ENCODE data around the gene ALCAM. TPM values are rescaled to one million over a fixed set of nuclear protein-coding genes. Genes with fewer than 3 reads are reported as not detected.

The ALCAM gene
- total RNA-seq, 1 experiment from 2014 or later, result 0.41 TPM

DNA sequence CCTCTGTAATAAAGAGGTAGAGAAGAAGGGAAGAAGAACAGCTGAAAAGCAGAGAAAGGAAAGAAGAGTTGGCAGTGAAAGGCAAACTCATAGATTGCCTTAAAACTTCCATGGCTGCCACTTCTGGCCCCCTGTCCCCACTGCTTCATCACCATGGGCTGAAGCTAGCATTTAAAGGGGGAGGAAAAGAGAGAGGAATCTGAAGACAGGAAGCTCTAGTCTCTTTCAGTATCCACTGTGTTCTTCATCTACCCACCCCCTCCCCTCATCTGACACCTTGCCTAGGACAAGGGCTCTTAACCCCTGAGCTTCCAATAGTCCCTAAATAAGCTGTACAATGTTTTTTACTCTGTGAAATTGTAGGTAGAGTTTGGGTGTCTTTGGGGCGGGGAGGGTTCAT is 60.6 kb downstream of the ALCAM start:
- Histone ChIP-seq H3K36me3 (ENCODE audit: control insufficient read depth, insufficient read depth, low read length) (no peaks in the 10 kb centered on the region), H3K4me1 (no peaks in the 10 kb centered on the region), H3K4me3 (ENCODE audit: low read depth, low read length) (no peak overlapping the region), H3K9me3 (no peaks in the 10 kb centered on the region), H3K27me3 (replicated peaks; ENCODE audit: control insufficient read depth, insufficient read depth, low read length) (no peaks in the 10 kb centered on the region)
- Mint-ChIP-seq H3K4me3 (ENCODE audit: unreplicated experiment) (no peak overlapping the region), H3K27ac (ENCODE audit: unreplicated experiment) (no peak overlapping the region), H3K27me3 (ENCODE audit: insufficient read depth, unreplicated experiment) (no peaks in the 10 kb centered on the region), H3K4me1 (ENCODE audit: low read depth, unreplicated experiment) (no peaks in the 10 kb centered on the region), H3K36me3 (ENCODE audit: insufficient read depth, unreplicated experiment) (no peaks in the 10 kb centered on the region), H3K9me3 (ENCODE audit: unreplicated experiment) (no peaks in the 10 kb centered on the region)
- DNase-seq, result no peak
- TF ChIP-seq, protein P1, sequence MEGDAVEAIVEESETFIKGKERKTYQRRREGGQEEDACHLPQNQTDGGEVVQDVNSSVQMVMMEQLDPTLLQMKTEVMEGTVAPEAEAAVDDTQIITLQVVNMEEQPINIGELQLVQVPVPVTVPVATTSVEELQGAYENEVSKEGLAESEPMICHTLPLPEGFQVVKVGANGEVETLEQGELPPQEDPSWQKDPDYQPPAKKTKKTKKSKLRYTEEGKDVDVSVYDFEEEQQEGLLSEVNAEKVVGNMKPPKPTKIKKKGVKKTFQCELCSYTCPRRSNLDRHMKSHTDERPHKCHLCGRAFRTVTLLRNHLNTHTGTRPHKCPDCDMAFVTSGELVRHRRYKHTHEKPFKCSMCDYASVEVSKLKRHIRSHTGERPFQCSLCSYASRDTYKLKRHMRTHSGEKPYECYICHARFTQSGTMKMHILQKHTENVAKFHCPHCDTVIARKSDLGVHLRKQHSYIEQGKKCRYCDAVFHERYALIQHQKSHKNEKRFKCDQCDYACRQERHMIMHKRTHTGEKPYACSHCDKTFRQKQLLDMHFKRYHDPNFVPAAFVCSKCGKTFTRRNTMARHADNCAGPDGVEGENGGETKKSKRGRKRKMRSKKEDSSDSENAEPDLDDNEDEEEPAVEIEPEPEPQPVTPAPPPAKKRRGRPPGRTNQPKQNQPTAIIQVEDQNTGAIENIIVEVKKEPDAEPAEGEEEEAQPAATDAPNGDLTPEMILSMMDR (IDR thresholded peaks at IDR 0.05; ENCODE audit: insufficient read depth in 1 of 2, low read depth in 1 of 2, low read length in 1 of 2, severe bottlenecking in 1 of 2, unreplicated experiment in 1 of 2), result no peak
- intact Hi-C loops (cut with micrococcal nuclease; ENCODE audit: unreplicated experiment), result no loop called here
- CTCF ChIA-PET, result no interaction called here
- POLR2A ChIA-PET, result interaction anchor here (0.6 kb wide), 1 partner anchor 58 kb away, joined by 3 read pairs; no protein-coding TSS in a partner anchor
- BruUV-seq (replicated peaks), result no TSS peak

DNA sequence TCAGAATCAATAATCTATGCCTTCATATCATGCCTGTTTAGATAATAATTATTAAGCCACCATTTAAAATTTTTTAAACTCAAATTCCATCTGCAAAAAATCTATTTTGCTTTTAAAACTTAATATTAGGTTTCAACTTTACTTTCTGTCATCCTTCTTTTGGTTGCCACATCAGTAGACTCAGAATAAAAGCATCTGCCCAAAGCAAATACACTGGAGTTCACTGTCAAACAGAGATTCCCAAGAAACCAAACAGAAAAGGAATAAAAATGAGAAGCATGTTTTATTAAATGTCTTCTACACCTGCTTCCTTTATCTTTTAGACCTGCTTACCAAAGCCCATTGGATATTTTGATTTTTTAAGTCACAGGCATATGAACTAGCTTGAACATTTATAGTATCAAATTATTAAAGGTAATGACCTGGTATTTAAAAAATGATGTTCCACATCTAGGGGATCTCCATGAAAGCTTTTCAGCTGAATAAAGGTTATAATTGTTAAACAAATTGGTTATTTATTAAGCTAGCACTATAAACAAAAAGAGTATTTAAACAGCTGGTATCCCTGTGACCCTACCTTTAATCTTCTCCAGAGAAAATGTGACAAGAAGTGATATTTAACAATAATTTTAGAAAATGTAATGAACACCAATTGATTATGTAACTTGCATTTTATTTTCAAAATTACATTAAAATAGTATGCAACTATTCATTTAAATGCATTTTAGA is 62.5 kb downstream of the ALCAM start:
- no peak for DNase-seq
- ChIA-PET POLR2A (no interaction called here), CTCF (no interaction called here)
- H3K27ac Mint-ChIP-seq (ENCODE audit: unreplicated experiment), result no peak overlapping the region
- Histone ChIP-seq H3K4me3 (ENCODE audit: low read depth, low read length) (no peak overlapping the region), H3K4me1 (no peaks in the 10 kb centered on the region), H3K27me3 (replicated peaks; ENCODE audit: control insufficient read depth, insufficient read depth, low read length) (no peaks in the 10 kb centered on the region), H3K36me3 (ENCODE audit: control insufficient read depth, insufficient read depth, low read length) (no peaks in the 10 kb centered on the region), H3K9me3 (no peaks in the 10 kb centered on the region)
- no peaks in the 10 kb centered on the region for H3K9me3 Mint-ChIP-seq (ENCODE audit: unreplicated experiment)
- TF ChIP-seq, protein P1 (IDR thresholded peaks at IDR 0.05; ENCODE audit: insufficient read depth in 1 of 2, low read depth in 1 of 2, low read length in 1 of 2, severe bottlenecking in 1 of 2, unreplicated experiment in 1 of 2), result no peak
- no peak overlapping the region for H3K4me3 Mint-ChIP-seq (ENCODE audit: unreplicated experiment)
- no peaks in the 10 kb centered on the region for H3K27me3 Mint-ChIP-seq (ENCODE audit: insufficient read depth, unreplicated experiment)
- no peaks in the 10 kb centered on the region for H3K4me1 Mint-ChIP-seq (ENCODE audit: low read depth, unreplicated experiment)
- H3K36me3 Mint-ChIP-seq (ENCODE audit: insufficient read depth, unreplicated experiment), result no peaks in the 10 kb centered on the region
- no TSS peak for BruUV-seq (replicated peaks)
- intact Hi-C loops (cut with micrococcal nuclease; ENCODE audit: unreplicated experiment), result no loop called here

GRCh38 chr3:105430455-105430854 is 63.7 kb downstream of the ALCAM start:
- Mint-ChIP-seq H3K4me3 (ENCODE audit: unreplicated experiment) (no peak overlapping the region), H3K27ac (ENCODE audit: unreplicated experiment) (no peak overlapping the region), H3K9me3 (ENCODE audit: unreplicated experiment) (no peaks in the 10 kb centered on the region), H3K4me1 (ENCODE audit: low read depth, unreplicated experiment) (no peaks in the 10 kb centered on the region), H3K36me3 (ENCODE audit: insufficient read depth, unreplicated experiment) (no peaks in the 10 kb centered on the region), H3K27me3 (ENCODE audit: insufficient read depth, unreplicated experiment) (no peaks in the 10 kb centered on the region)
- intact Hi-C loops (cut with micrococcal nuclease; ENCODE audit: unreplicated experiment), result no loop called here
- CTCF ChIA-PET, result no interaction called here
- TF ChIP-seq, protein P1 (IDR thresholded peaks at IDR 0.05; ENCODE audit: insufficient read depth in 1 of 2, low read depth in 1 of 2, low read length in 1 of 2, severe bottlenecking in 1 of 2, unreplicated experiment in 1 of 2), result no peak
- Histone ChIP-seq H3K9me3 (no peaks in the 10 kb centered on the region), H3K4me3 (ENCODE audit: low read depth, low read length) (no peak overlapping the region), H3K36me3 (ENCODE audit: control insufficient read depth, insufficient read depth, low read length) (no peaks in the 10 kb centered on the region), H3K27me3 (replicated peaks; ENCODE audit: control insufficient read depth, insufficient read depth, low read length) (no peaks in the 10 kb centered on the region), H3K4me1 (no peaks in the 10 kb centered on the region)
- no TSS peak for BruUV-seq (replicated peaks)
- POLR2A ChIA-PET, result no interaction called here
- DNase-seq, result no peak
